M059J (cell line): ENCODE results near the gene DTD1. TPM values are rescaled to one million over a fixed set of nuclear protein-coding genes. Genes with fewer than 3 reads are reported as not detected.
A peak's percentile ranks its signal among the peaks of the same experiment; 100 is the strongest.

Experiments used
- DNase-seq: peaks from one replicate; pipeline ENCODE4 v3.0.0-alpha.2; 2012; ENCODE audit warnings: low read depth
- total RNA-seq: library from RNA; depleted of rRNA; stranded (reverse); fragments of >200 nt; shearing (Covaris generic); gene quantifications from 2 replicates; pipeline ENCODE4 v1.2.3, GENCODE V29; 2014

The DTD1 gene
- total RNA-seq, 1 experiment from 2014 or later: 102 TPM

GRCh38 chr20:18662279-18663040, 74.6 kb downstream of the DTD1 start:
- no peak for DNase-seq

GRCh38 chr20:18663932-18664331, 76.1 kb downstream of the DTD1 start:
- DNase-seq: peak; percentile 39

GRCh38 chr20:18665135-18665534, 77.3 kb downstream of the DTD1 start:
- DNase-seq: no peak

- DNase-seq: no peak
Observed at GRCh38 chr20:18666803-18667415, 79.1 kb downstream of the DTD1 start.

- DNase-seq: no peak
Observed at GRCh38 chr20:18669241-18670019, 81.6 kb downstream of the DTD1 start.

- DNase-seq: no peak
Observed at GRCh38 chr20:18671203-18671710, 83.4 kb downstream of the DTD1 start.

GRCh38 chr20:18672834-18673233, 85.0 kb downstream of the DTD1 start:
- DNase-seq: no peak

GRCh38 chr20:18676396-18676795, 88.5 kb downstream of the DTD1 start:
- no peak for DNase-seq

GRCh38 chr20:18677126-18677525, 89.3 kb downstream of the DTD1 start:
- no peak for DNase-seq

- DNase-seq: peak; percentile 63
Observed at GRCh38 chr20:18678549-18679419, 90.9 kb downstream of the DTD1 start.

- DNase-seq: no peak
Observed at GRCh38 chr20:18683839-18684238, 96.0 kb downstream of the DTD1 start.

GRCh38 chr20:18684775-18685174, 96.9 kb downstream of the DTD1 start:
- DNase-seq: no peak

- no peak for DNase-seq
Observed at GRCh38 chr20:18685406-18685805, 97.6 kb downstream of the DTD1 start.

GRCh38 chr20:18686696-18687095, 98.8 kb downstream of the DTD1 start:
- DNase-seq: no peak

- DNase-seq: no peak
Observed at GRCh38 chr20:18688676-18689075, 100.8 kb downstream of the DTD1 start.

- no peak for DNase-seq
Observed at GRCh38 chr20:18689557-18689956, 101.7 kb downstream of the DTD1 start.

GRCh38 chr20:18692447-18692846, 104.6 kb downstream of the DTD1 start:
- DNase-seq: no peak

GRCh38 chr20:18694071-18694470, 106.2 kb downstream of the DTD1 start:
- DNase-seq: no peak

- DNase-seq: no peak
Observed at GRCh38 chr20:18695175-18695574, 107.3 kb downstream of the DTD1 start.

- no peak for DNase-seq
Observed at GRCh38 chr20:18698735-18699380, 111.0 kb downstream of the DTD1 start.

- DNase-seq: no peak
Observed at GRCh38 chr20:18701969-18702368, 114.1 kb downstream of the DTD1 start.
